ENCODE data around the gene MBTPS2.
A peak's percentile ranks its signal among the peaks of the same experiment; 100 is the strongest.
"Not testable (repeated sequence)": the region's sequence is repeated elsewhere in the genome, so short reads cannot be mapped to it uniquely, and the experiment has no call there.

The MBTPS2 gene

GRCh38 chrX:21863241-21863640, 23.8 kb downstream of the MBTPS2 start:
- DNase-seq, result no peak

- no peak for DNase-seq
Observed at GRCh38 chrX:21865436-21865835, 26.0 kb downstream of the MBTPS2 start.

- DNase-seq, result no peak
Observed at GRCh38 chrX:21870494-21870893, 31.1 kb downstream of the MBTPS2 start.

GRCh38 chrX:21873063-21873775, 33.8 kb downstream of the MBTPS2 start:
- no peak for DNase-seq

GRCh38 chrX:21874182-21874581, 34.8 kb downstream of the MBTPS2 start:
- not testable (repeated sequence) for DNase-seq

GRCh38 chrX:21875013-21875412, 35.6 kb downstream of the MBTPS2 start:
- DNase-seq, result no peak

- no peak for DNase-seq
Observed at GRCh38 chrX:21881881-21882574, 42.6 kb downstream of the MBTPS2 start.

- no peak for DNase-seq
Observed at GRCh38 chrX:21883258-21883657, 43.8 kb downstream of the MBTPS2 start.

- DNase-seq, result no peak
Observed at GRCh38 chrX:21885568-21885967, 46.2 kb downstream of the MBTPS2 start.

- peak; percentile 6 for DNase-seq
Observed at GRCh38 chrX:21905313-21905712, 65.9 kb downstream of the MBTPS2 start.

GRCh38 chrX:21905953-21906352, 66.5 kb downstream of the MBTPS2 start:
- DNase-seq, result no peak

GRCh38 chrX:21907260-21907659, 67.8 kb downstream of the MBTPS2 start:
- no peak for DNase-seq

GRCh38 chrX:21911481-21911880, 72.1 kb downstream of the MBTPS2 start:
- DNase-seq, result no peak

- DNase-seq, result no peak
Observed at GRCh38 chrX:21912220-21912619, 72.8 kb downstream of the MBTPS2 start.

GRCh38 chrX:21912989-21913388, 73.6 kb downstream of the MBTPS2 start:
- DNase-seq, result no peak

- DNase-seq, result no peak
Observed at GRCh38 chrX:21926116-21926515, 86.7 kb downstream of the MBTPS2 start.

GRCh38 chrX:21926527-21927278, 87.3 kb downstream of the MBTPS2 start:
- no peak for DNase-seq

- no peak for DNase-seq
Observed at GRCh38 chrX:21929209-21929608, 89.8 kb downstream of the MBTPS2 start.

- no peak for DNase-seq
Observed at GRCh38 chrX:21930986-21931385, 91.6 kb downstream of the MBTPS2 start.

- no peak for DNase-seq
Observed at GRCh38 chrX:21932292-21933002, 93.0 kb downstream of the MBTPS2 start.

- DNase-seq, result no peak
Observed at GRCh38 chrX:21933077-21933476, 93.7 kb downstream of the MBTPS2 start.

- no peak for DNase-seq
Observed at GRCh38 chrX:21934414-21934813, 95.0 kb downstream of the MBTPS2 start.
